ENCODE results near the gene UBE2N.

UBE2N gene
- long read RNA-seq, full-length matches to known transcripts = 259 of 265 reads
- long read RNA-seq, partial matches to known transcripts = 1 of 265 reads
- long read RNA-seq, other reads (novel, unspliced or antisense) = 5 of 265 reads

- H3K27ac ChIP-seq (replicated peaks) = peak within 1 kb of the TSS; percentile 93
- no peak for TF ChIP-seq REST (IDR thresholded peaks at IDR 0.05; ENCODE audit: insufficient replicate concordance, low read depth)
- peak; percentile 83 for TF ChIP-seq POLR2AphosphoS5 (IDR thresholded peaks at IDR 0.05; ENCODE audit: low read depth)
- TF ChIP-seq GABPA (IDR thresholded peaks at IDR 0.05; ENCODE audit: low read depth) = peak; percentile 79
- peak; percentile 93 to 96 for DNase-seq (ENCODE audit: low read depth in 1 of 2, low spot score in 1 of 2)
- no peaks in the 10 kb centered on the region for H3K27me3 ChIP-seq (ENCODE audit: insufficient read depth, poor library complexity, severe bottlenecking)
- peak within 1 kb of the TSS; percentile 89 for H3K4me3 ChIP-seq (replicated peaks; ENCODE audit: insufficient read depth, low read length)
Measured at GRCh38 chr12:93441617-93442410, at the start of gene UBE2N. Gene UBE2N, minus strand, starts transcription at chr12:93441947. Its CDS starts 63 bp downstream, at chr12:93441884.

GRCh38 chr12:93484315-93484981, 42.7 kb upstream of the UBE2N start:
- H3K4me3 ChIP-seq (replicated peaks; ENCODE audit: insufficient read depth, low read length) = no peak overlapping the region
- no peak overlapping the region for H3K27ac ChIP-seq (replicated peaks)
- no peak for TF ChIP-seq CTCF (IDR thresholded peaks at IDR 0.05; ENCODE audit: insufficient read depth, low read length)
- no peak for TF ChIP-seq GABPA (IDR thresholded peaks at IDR 0.05; ENCODE audit: low read depth)
- no peaks in the 10 kb centered on the region for H3K27me3 ChIP-seq (ENCODE audit: insufficient read depth, poor library complexity, severe bottlenecking)
- no peak for DNase-seq (ENCODE audit: low read depth in 1 of 2, low spot score in 1 of 2)

GRCh38 chr12:93483151-93483807, 41.5 kb upstream of the UBE2N start:
- DNase-seq (ENCODE audit: low read depth in 1 of 2, low spot score in 1 of 2) = peak in 1 of 2 experiments; percentile 25
- Histone ChIP-seq H3K27me3 (ENCODE audit: insufficient read depth, poor library complexity, severe bottlenecking) (no peaks in the 10 kb centered on the region), H3K27ac (replicated peaks) (no peak overlapping the region), H3K4me3 (replicated peaks; ENCODE audit: insufficient read depth, low read length) (no peak overlapping the region)
- TF ChIP-seq GABPA (IDR thresholded peaks at IDR 0.05; ENCODE audit: low read depth) (no peak), POLR2AphosphoS5 (IDR thresholded peaks at IDR 0.05; ENCODE audit: low read depth) (no peak), SPI1 (IDR thresholded peaks at IDR 0.05; ENCODE audit: borderline replicate concordance, low read depth) (no peak), REST (IDR thresholded peaks at IDR 0.05; ENCODE audit: insufficient replicate concordance, low read depth) (no peak)

- Histone ChIP-seq H3K4me3 (replicated peaks; ENCODE audit: insufficient read depth, low read length) (no peak overlapping the region), H3K27me3 (ENCODE audit: insufficient read depth, poor library complexity, severe bottlenecking) (no peaks in the 10 kb centered on the region), H3K27ac (replicated peaks) (no peak overlapping the region)
- no peak for TF ChIP-seq GABPA (IDR thresholded peaks at IDR 0.05; ENCODE audit: low read depth)
- DNase-seq (ENCODE audit: low read depth in 1 of 2, low spot score in 1 of 2) = no peak
Measured at GRCh38 chr12:93482721-93483120, 41.0 kb upstream of the UBE2N start.

- Histone ChIP-seq H3K4me3 (replicated peaks; ENCODE audit: insufficient read depth, low read length) (no peak overlapping the region), H3K27ac (replicated peaks) (no peak overlapping the region), H3K27me3 (ENCODE audit: insufficient read depth, poor library complexity, severe bottlenecking) (no peaks in the 10 kb centered on the region)
- DNase-seq (ENCODE audit: low read depth in 1 of 2, low spot score in 1 of 2) = no peak
- TF ChIP-seq CTCF (IDR thresholded peaks at IDR 0.05; ENCODE audit: insufficient read depth, low read length) (no peak), REST (IDR thresholded peaks at IDR 0.05; ENCODE audit: insufficient replicate concordance, low read depth) (no peak), SPI1 (IDR thresholded peaks at IDR 0.05; ENCODE audit: borderline replicate concordance, low read depth) (no peak), GABPA (IDR thresholded peaks at IDR 0.05; ENCODE audit: low read depth) (no peak), POLR2AphosphoS5 (IDR thresholded peaks at IDR 0.05; ENCODE audit: low read depth) (no peak)
Measured at GRCh38 chr12:93476555-93476954, 34.8 kb upstream of the UBE2N start.
